Left renal pelvis (tissue), 4 donors: Measurements from ENCODE around the gene SMAD5. TPM values are rescaled to one million over a fixed set of nuclear protein-coding genes. Genes with fewer than 3 reads are reported as not detected.

ENCODE experiments used
- DNase-seq, 4 donors: peaks; one replicate each; pipeline ENCODE4 v3.0.0-alpha.2; 2013; ENCODE audit warnings: low read depth in 4 of 4, low spot score in 3 of 4
- polyA plus RNA-seq, 4 donors: library from polyadenylated mRNA; unstranded; fragments of 120-200 nt; gene quantifications; one replicate each; pipeline ENCODE4 v1.2.1, GENCODE V29; 2013; ENCODE audit not compliant: insufficient read length in 4 of 4

SMAD5 gene
- 10 to 100 TPM; 69.4 to 86.8 (median 74.0) TPM for polyA plus RNA-seq

GRCh38 chr5:136132557-136133221 is at the start of gene SMAD5:
TSS of gene SMAD5 (plus strand) at chr5:136132845. CDS start at chr5:136153761, 20,916 bp downstream.
- DNase-seq: peak; percentile 91 to 96 (median 92)

- DNase-seq: no peak
Measured at GRCh38 chr5:136084698-136085097, 47.9 kb upstream of the SMAD5 start.

GRCh38 chr5:136086783-136087566 is 45.7 kb upstream of the SMAD5 start:
- no peak for DNase-seq

- DNase-seq: no peak
Measured at GRCh38 chr5:136087961-136088871, 44.4 kb upstream of the SMAD5 start.

- DNase-seq: no peak
Measured at GRCh38 chr5:136089791-136090190, 42.9 kb upstream of the SMAD5 start.

- DNase-seq: no peak
Measured at GRCh38 chr5:136090319-136090718, 42.3 kb upstream of the SMAD5 start.

GRCh38 chr5:136094189-136094912 is 38.3 kb upstream of the SMAD5 start:
- no peak for DNase-seq

GRCh38 chr5:136094913-136095641 is 37.6 kb upstream of the SMAD5 start:
- no peak for DNase-seq

GRCh38 chr5:136098176-136098575 is 34.5 kb upstream of the SMAD5 start:
- no peak for DNase-seq

- no peak for DNase-seq
Measured at GRCh38 chr5:136099870-136100269, 32.8 kb upstream of the SMAD5 start.

- DNase-seq: no peak
Measured at GRCh38 chr5:136101884-136102283, 30.8 kb upstream of the SMAD5 start.

GRCh38 chr5:136103118-136103517 is 29.5 kb upstream of the SMAD5 start:
- no peak for DNase-seq

- DNase-seq: no peak
Measured at GRCh38 chr5:136104306-136104965, 28.2 kb upstream of the SMAD5 start.

- no peak for DNase-seq
Measured at GRCh38 chr5:136106351-136107031, 26.2 kb upstream of the SMAD5 start.

GRCh38 chr5:136108180-136108611 is 24.4 kb upstream of the SMAD5 start:
- no peak for DNase-seq

- DNase-seq: peak in 1 of 4 donors; percentile 34
Measured at GRCh38 chr5:136108766-136109165, 23.9 kb upstream of the SMAD5 start.

GRCh38 chr5:136109453-136110135 is 23.1 kb upstream of the SMAD5 start:
- DNase-seq: no peak

GRCh38 chr5:136113606-136114005 is 19.0 kb upstream of the SMAD5 start:
- DNase-seq: no peak
